ENCODE measurements around the gene ANAPC16.
"Not testable (repeated sequence)": the region's sequence is repeated elsewhere in the genome, so short reads cannot be mapped to it uniquely, and the experiment has no call there.

DNA sequence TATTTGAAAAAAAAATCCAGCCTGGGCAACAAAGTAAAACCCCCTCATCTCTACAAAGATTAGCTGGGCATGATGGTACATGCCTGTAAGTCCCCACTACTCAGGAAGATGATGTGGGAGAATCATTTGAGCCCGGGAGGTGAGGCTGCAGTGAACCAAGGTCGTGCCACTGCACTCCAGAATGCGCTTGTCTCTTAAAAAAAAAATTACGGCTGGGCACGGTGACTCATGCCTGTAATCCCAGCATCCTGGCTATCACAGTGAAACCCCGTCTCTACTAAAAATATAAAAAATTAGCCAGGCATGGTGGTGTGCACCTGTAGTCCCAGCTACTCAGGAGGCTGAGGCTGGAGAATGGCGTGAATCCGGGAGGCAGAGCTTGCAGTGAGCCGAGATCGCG is 4.4 kb upstream of the ANAPC16 start:
- TF ChIP-seq, protein P1, sequence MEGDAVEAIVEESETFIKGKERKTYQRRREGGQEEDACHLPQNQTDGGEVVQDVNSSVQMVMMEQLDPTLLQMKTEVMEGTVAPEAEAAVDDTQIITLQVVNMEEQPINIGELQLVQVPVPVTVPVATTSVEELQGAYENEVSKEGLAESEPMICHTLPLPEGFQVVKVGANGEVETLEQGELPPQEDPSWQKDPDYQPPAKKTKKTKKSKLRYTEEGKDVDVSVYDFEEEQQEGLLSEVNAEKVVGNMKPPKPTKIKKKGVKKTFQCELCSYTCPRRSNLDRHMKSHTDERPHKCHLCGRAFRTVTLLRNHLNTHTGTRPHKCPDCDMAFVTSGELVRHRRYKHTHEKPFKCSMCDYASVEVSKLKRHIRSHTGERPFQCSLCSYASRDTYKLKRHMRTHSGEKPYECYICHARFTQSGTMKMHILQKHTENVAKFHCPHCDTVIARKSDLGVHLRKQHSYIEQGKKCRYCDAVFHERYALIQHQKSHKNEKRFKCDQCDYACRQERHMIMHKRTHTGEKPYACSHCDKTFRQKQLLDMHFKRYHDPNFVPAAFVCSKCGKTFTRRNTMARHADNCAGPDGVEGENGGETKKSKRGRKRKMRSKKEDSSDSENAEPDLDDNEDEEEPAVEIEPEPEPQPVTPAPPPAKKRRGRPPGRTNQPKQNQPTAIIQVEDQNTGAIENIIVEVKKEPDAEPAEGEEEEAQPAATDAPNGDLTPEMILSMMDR (IDR thresholded peaks at IDR 0.05; ENCODE audit: insufficient read depth, low read length): not testable (repeated sequence)
- not testable (repeated sequence) for TF ChIP-seq REST (IDR thresholded peaks at IDR 0.05; ENCODE audit: insufficient replicate concordance, low read depth); SPI1 (IDR thresholded peaks at IDR 0.05; ENCODE audit: borderline replicate concordance, low read depth)

Data from HL-60 (cell line).